GM21367 (cell line): Measurements from ENCODE around the gene SIX4.
"Not testable (repeated sequence)": the region's sequence is repeated elsewhere in the genome, so short reads cannot be mapped to it uniquely, and the experiment has no call there.

Experiments used
- ATAC-seq: cut with Tn5 transposase; IDR thresholded peaks from one replicate; pipeline ENCODE4 v1.9.1; 2021; ENCODE audit not compliant: unreplicated experiment

Gene SIX4

DNA sequence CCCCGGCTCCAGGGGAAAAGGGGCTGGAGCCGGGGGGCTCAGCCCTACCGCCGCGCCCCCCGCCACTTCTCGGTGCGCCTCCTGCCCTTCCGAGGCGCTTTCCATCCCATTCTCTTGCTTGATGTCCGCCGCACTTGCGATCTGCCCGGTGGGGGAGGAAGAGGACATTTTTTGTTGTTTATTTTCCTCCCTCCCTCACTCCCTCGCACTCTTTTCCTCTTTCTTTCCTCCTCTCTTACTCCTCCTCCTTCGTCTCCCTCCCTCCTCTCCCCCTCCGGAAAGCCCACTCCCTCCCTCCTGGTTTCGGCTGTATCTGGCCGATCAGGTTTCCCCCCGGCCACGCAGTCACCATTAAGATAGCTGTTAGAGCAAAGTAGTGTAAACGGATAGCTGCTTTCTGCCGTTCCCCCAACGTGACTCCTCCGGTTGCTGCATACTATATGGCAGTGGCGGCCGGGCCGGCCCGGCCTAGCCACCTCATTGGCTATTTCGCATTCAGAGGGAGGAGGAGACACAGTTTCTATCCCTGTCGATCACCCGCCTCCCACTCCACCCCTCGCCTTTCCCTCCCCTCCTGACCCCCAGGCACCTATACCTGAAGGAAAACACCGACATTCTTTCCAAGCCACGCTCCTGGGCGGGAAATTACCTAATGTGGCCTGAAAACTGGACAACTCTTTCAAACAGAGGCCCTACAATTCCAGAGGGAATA lies at the start of gene SIX4:
TSS of gene SIX4 (minus strand) at position 445 of the 712 bp plus-strand sequence. CDS start at position 168, 277 bp downstream.
- peak; percentile 52 for ATAC-seq

DNA sequence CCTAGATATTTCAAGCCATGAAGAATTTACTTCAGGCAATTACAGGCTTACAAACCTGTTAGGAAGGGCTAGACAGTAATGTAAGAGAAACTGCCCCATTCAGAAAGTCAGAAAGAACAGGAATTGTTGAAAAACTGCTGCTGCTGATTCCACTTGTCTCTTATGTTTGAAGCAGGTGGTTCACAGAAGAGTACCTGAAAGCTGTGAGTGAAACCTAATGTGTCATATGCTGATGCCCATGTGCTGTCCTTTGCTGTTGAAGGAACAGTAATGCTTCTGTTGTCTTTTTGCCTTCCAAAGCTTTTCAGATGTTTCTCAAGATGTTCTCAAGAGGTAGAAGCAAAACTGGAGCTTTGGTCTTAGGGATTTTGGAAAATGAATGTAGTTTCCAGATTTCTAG lies 49.4 kb upstream of the SIX4 start:
- ATAC-seq = no peak

DNA sequence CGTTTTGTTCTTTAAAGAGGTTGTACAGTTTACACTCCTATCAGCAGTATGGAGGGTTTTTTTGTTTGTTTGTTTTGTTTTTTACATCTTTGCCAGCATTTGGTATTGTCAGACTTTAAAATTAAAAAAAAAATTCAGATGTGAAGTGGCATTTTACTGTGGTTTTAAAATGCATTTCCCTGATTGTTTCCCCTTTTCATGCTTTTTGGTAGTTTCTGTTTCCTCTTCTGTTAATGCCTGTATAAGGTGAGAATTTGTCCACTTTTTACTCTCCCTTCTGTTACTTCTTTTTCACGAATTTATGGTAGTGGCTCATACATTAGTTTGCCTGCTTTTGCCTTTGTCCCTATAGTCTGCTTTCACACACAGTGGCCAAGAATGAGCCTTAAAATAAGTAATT lies 47.0 kb upstream of the SIX4 start:
- no peak for ATAC-seq

DNA sequence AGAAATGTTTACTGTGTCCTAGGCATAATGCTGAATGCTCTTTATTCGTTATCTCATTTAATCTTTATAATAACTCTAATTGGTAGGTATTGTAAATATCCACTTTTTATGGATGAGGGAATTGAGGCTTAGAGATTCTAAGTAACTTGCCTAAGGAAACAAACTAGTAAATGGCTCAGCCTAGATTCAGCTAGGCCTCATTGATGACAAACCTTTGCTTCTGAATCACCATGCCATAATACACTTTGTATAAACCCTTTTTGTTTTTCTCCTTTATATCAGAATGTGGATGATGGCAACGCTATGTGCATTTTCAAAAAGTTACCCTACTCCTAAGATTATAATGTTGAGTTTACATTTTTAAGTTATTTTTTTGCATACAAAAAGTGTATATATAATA lies 44.5 kb upstream of the SIX4 start:
- no peak for ATAC-seq

DNA sequence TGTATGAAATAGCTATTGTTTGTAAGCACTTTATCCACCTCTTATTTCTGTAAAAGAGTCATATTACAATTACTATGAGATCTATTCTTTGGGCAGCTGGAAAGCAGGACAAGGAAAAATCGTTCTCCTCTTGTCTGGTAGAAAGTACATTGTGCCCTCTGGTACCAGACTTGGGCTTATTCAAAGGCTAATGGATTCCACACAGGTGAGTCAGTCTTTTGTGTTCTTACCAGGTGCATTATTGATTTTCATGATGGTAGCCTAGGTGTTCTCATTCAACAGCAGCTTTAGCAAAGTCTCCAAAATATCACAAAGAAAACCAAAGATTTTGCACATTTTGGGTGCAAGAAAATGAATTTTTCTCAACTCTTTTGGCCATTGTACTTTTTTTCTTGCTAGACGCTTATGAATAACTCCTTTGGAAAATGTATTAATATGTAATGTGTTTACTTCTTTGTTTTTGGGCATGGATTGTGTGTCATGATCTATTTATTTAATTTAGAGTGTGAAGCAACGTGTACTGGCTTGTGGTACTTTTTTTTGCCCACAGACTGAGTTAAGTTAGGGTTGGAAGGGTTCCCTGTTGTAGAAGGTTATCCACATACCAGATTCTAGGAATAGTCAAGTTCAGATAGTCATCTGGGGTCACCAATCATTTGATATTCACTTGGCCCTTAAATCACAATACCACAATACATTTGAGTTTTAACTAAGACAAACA lies 36.7 kb upstream of the SIX4 start:
- ATAC-seq = no peak

DNA sequence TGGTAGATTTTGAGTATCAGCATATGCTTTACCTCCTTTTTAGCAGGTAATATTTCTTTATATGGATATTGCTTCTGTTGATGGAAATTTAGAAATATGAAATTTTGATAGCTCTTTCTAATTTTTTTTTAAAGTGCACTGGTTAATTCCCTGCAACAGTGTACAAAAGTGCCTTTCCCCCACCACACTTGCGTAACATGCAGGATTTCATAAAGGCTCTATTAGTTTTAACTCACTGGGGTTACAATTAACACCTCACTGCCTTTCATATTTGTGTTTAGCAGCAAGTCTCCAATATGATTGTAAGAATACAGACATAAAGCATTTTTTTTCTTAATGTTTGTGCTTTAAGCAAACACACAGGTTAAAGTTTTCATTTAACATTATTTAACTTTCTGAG lies 36.1 kb upstream of the SIX4 start:
- ATAC-seq = no peak

DNA sequence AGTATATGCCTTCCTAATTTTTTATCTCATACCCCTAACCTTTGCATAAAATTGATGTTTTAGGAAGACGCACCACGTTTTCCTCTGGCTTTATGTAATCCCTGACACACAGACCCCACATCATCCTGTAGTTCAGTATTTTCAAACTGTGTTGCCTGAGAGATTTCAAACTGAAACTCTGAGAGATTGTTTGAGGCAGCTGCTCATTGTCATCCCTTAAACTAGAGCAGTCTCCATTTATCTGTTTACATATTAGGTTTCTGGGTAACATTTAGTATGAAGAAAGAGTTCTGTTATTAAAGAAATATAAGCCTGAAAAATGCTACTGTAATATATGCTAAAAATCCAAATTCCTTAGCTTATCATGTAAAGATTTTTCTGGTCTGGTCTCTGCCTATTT lies 34.7 kb upstream of the SIX4 start:
- ATAC-seq = no peak

DNA sequence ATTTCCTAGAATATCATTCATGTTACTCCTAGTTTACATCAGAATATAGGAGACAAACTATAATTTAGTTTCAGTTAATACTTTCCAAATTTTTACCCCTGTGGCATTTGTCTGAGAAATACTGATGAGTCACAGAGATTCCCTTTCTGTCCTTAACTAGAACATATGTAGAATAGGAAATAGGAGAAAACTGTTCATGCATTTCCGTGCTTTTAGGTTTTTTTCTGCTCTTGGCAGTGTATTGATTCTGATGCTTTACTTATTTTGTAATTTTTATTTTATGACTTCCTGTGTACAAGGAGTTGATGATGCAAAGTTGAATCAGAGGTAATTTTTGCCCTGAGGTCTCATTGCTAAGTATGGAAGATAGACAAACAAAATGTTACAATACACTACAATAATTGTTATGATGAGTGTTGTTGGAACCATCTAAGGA lies 33.4 kb upstream of the SIX4 start:
- no peak for ATAC-seq

DNA sequence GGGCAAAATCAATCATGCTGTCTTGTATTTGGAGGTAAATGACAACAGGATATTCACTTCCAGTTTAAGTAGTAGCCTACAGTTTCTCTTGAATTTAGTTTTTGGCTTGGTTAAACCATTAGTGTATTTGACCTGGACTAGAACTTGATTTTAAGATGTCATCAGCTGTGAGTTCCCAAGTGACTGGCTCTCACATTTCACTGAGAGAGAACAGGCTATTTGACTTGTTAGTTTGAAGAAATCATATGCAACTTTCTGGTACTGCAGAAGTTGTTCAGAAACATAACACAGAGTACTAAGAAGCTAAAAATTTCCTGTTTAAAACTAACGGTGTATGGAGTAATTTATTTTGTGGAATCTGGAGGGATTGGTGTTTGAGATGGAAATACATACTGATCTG lies 32.7 kb upstream of the SIX4 start:
- no peak for ATAC-seq

DNA sequence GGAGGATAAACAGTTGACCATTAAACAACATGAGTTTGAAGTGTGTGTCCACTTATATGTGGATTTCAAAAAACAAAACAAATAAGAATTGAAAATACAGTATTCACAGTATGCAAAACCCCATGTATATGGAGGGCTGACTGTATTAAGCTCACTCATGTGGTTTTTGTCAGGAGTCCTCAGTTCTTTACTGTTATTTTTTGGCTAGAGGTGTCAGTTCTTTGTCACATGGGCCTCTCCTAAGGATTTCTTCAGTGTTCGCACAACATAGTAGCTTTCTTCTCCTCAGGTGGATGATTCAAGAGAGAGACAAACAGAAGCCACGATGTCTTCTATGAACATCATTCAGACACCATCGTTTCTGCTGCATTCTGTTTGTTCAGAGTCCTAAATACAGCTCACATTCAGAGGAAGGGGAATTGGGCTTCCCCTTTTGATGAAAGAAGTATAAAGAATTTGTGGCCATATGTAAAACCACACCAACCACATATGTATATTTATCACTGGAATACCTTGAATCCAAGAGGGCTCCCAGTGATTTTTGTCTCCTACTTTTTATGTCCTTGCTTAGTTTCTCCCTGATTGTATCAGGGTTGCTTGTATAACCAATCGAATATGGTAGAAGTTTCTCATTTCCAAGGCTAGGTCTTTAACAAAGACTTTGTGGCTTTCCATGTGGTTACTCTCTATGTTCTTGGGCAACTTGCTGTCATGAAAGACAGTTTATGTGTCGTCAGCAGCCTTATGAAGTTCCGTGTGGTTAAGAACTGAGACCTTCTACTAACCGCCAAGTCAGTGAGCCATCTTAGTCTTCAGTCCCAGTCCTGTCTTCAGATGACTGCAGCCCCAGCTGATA lies 29.3 kb upstream of the SIX4 start:
- ATAC-seq = peak; percentile 98

DNA sequence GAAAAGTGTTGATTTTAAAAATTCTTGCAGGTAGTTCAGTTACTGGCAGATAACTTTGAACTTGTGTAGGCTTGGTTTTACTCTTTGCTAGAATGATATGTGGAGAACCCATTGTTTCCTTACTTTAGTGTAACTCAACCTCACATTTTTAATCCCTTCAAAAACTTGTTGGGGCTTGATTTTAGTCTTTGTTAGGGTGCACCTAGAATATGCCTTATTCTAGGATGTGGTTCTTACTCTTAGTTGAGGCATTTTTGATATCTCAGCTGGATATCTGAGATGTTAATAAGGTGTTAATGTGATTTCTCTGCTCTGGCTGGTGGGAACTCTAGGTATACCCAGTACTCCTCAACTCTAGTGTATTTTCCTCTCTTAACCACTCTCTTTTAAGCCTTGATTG lies 20.4 kb upstream of the SIX4 start:
- no peak for ATAC-seq

DNA sequence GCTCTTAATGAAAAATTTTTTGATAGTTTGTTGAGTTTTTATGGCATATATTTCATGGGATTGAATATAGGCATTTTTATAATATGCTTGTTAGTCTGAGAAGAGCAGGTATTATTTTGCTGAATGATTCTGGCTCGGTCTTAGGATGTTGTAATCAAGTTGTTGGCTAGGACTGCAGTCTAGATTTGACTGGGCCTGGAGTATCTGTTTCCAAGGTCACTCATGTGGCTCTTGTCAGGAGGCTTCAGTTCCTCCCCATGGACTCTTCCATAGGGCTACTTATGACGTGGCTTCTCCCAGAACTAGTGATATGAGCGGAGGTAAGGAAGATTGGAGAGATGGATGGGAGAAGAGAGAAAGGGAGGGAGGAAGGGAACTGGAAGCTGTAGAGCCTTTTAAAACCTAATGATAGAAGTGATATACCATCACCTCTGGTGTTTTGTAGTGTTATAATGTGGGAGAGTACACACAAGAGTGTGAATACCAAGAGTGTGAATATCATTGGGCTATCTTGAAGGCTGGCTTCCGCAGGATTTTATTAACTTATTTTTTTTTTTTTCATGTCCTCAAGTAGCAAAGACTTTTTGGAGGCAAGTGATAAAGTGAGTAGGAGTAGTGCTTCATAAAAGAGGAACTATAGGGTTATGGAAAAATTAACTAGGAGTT lies 14.8 kb upstream of the SIX4 start:
- ATAC-seq = no peak

DNA sequence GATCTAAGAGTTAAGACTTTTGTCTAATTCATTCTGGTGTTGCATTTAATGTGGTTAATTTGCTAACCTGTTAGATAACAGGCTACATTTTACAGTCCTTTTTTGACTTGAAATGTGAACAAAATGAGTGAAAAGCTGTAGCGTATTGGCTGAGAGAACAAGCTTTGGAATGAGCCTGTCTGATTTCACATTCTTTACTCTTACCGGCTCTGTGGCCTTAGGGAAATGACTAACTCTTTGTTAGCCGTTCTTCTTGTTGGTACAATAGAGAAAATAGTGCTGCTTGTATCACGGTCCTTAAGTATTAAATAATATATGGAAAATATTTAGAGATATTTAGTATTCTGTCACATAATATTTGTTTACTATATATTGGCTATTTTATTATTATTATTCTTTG lies 12.3 kb upstream of the SIX4 start:
- ATAC-seq = no peak

DNA sequence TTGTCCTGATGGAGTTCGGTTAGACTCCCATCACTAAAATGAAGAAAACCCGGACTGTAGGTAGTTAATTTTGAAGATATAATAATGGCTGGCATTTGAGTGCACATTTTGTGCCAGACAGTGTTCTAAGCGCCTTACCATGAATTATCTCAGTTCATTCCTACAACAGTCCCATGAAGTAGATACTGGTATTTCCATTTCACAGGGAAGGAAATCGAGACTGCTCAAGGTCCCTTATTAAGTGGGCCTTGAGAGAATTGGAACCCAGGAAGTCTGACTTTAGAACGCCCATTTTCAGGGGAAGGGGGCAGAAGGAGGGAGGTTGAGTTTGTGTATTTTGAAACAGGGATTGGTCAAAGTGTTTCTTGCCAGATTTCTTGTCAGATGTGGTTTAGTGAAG lies 11.3 kb upstream of the SIX4 start:
- ATAC-seq = no peak

DNA sequence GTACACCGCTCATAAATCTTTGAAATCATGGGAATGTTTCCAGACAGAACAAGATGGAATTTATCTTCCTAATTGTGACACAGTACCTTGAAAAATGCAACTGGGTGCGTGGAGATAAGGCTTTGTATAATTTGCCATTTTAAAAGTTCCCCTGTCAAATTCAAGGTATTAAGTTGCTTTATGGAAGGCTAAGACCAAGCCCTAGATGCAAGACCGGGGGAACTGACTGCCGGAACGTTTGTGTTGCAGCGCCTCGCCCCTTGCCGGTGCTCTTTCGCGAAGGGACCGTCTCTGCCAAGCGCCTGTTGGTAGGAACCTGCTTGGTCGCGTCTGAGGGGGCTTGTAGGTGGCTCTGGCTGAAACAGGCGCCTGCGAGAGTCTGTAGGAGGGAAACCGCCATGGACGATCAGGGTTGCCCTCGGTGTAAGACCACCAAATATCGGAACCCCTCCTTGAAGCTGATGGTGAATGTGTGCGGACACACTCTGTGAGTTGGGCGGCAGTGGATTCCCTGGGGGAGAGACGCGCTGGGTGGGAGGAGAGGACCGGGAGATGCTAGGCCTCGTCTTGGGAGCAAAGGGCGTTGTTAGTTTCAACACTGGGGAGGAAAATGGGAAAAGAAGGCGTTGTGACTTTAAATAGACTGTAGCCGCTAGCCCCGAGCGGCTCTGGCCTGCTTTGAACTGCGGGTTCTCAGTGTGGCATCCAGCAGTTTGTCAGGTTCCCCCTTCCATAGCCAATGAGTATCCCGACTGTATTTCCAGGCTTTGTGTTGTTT lies 10.5 kb upstream of the SIX4 start, which contains the start of gene MNAT1:
TSS of gene MNAT1 (plus strand) at position 297 of the 778 bp plus-strand sequence. CDS start at position 399, 102 bp downstream.
- ATAC-seq = peak; percentile 89

DNA sequence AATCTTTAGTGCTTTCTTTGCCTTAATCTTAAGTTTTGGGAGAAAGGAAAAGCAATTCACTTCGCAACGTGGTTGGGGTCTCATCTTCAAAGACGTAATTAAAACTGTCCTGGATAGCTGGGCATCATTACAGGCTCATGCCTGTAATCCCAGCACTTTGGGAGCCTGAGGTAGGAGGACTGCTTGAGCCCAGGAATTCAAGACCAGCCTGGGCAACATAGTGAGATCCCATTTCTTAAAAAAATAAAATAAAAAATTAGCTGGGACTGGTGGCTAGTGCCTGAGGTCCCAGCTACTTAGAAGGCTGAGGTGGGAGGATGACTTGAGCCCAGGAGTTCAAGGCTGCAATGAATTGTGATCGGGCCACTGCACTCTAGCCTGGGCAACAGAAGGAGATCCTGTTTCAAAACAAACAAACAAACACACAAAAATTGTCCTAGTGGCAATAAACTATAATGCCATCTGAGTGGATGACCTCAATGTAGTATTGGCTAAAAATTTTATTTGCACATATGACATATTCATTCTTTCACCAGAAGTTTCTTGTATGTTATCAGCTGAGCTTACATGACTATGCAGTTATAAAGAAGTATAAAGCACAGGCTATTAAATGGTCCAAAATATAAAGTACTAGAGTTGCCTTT lies 8.8 kb upstream of the SIX4 start:
- no peak for ATAC-seq

DNA sequence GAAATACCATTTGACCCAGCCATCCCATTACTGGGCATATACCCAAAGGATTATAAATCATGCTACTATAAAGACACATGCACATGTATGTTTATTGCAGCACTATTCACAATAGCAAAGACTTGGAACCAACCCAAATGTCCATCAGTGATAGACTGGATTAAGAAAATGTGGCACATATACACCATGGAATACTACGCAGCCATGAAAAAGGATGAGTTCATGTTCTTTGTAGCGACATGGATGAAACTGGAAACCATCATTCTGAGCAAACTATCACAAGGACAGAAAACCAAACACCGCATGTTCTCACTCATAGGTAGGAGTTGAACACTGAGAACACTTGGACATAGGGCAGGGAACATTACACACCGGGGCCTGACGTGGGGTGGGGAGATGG lies 7.1 kb upstream of the SIX4 start:
- ATAC-seq = not testable (repeated sequence)

DNA sequence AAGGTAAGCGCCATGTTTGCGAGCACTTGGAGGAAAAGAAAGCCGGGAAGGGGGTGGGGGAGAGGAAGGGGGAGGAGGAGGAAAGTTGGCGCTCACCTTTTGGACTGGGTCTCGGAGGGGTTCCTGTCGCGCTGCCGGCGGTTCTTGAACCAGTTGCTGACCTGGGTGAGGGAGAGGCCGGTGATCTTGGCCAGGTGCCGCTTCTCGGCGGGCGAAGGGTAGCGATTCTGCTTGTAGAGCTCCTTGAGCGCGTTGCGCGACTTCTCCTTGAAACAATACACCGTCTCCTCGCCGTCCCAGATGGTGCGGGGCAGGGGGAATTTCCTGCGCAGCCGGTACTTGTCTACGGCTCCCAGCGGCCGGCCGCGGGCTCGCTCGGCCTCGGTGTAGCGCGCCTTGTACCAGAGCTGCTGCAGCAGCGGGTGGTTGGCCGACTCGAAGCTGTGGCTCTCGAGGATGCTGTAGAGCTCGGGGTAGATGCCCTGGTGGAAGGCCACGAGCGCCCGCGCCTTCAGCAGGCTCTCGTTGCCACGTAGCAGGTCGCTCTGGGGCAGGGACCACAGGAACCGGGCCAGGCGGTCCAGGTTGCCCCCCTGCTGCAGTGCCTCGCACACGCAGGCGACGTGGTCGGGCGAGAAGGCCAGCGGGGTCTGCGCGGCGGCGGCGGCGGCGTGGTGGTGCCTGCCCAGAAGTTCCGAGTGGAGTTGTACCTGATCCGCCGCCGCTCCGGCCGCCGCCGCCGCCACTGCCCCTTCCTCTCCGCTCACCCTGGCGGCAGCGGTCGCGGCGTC lies 840 bp downstream of the SIX4 start:
- ATAC-seq = peak; percentile 41
